ENCODE measurements around the gene ILDR2.

DNA sequence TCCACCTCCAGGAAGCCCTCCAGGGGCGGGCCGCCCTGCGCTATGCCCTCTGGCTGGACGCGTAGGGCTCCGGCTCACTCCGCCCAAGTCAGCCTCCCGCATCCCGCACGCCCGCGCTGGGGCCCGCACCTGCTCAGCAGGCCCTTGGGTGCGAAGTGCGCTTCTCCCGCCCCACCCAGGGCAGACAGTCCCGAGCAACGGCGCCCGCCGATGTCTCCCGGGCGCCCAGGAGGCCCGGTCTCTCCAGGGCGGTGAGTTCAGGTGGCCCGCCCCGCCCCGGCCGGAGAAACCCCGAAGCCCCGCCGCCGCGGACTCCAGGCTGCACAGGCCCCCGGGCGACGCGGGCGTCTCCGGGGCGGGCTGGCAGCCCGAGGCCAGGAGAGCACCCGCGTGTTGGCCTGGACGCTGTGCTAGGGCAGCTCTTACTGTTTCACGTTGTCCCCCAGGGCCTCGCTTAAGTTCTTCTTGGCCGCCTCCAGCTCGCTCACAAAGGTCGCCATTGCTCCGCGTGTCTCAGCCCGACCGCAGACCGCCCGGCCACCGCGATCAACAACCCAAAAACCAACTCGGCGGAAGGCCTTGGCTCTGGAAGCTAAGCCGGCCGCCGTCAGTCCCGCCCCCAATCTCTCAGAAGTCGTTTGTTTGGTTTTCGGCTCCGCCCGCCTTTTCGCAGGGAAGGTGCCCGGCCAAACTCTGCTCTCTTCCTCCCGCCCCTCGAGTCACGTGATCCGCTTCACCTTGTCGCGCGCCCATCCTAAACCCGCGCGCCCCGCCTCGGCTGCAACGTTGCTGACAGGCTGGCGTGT is 99.4 kb downstream of the ILDR2 start, which contains the start of gene TADA1:
- TF ChIP-seq, protein P1, sequence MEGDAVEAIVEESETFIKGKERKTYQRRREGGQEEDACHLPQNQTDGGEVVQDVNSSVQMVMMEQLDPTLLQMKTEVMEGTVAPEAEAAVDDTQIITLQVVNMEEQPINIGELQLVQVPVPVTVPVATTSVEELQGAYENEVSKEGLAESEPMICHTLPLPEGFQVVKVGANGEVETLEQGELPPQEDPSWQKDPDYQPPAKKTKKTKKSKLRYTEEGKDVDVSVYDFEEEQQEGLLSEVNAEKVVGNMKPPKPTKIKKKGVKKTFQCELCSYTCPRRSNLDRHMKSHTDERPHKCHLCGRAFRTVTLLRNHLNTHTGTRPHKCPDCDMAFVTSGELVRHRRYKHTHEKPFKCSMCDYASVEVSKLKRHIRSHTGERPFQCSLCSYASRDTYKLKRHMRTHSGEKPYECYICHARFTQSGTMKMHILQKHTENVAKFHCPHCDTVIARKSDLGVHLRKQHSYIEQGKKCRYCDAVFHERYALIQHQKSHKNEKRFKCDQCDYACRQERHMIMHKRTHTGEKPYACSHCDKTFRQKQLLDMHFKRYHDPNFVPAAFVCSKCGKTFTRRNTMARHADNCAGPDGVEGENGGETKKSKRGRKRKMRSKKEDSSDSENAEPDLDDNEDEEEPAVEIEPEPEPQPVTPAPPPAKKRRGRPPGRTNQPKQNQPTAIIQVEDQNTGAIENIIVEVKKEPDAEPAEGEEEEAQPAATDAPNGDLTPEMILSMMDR (IDR thresholded peaks at IDR 0.05; ENCODE audit: insufficient read depth, low read depth, low read length), result no peak
- TF ChIP-seq EZH2 (IDR thresholded peaks at IDR 0.05; ENCODE audit: insufficient read depth, low read length), result no peak
